Hematopoietic multipotent progenitor cell treated with erythropoietin and hydrocortisone succinate and interleukin-3 and kit ligand, for 17 days (in vitro differentiated cells): ENCODE measurements around the gene TPRA1.
"Not testable (repeated sequence)": the region's sequence is repeated elsewhere in the genome, so short reads cannot be mapped to it uniquely, and the experiment has no call there.

Experiments used
- DNase-seq: peaks from one replicate; pipeline ENCODE4 v3.0.0-alpha.2; 2015; ENCODE audit warnings: low spot score

Gene TPRA1

GRCh38 chr3:127536830-127537812 is 53.4 kb downstream of the TPRA1 start:
- DNase-seq, result no peak

- DNase-seq, result no peak
These were observed 54.4 kb downstream of the TPRA1 start for GRCh38 chr3:127535901-127536829.

GRCh38 chr3:127535106-127535785 is 55.3 kb downstream of the TPRA1 start:
- DNase-seq, result no peak

GRCh38 chr3:127534564-127534963 is 56.0 kb downstream of the TPRA1 start:
- DNase-seq, result no peak

GRCh38 chr3:127534161-127534451 is 56.4 kb downstream of the TPRA1 start:
- no peak for DNase-seq

GRCh38 chr3:127532561-127533203 is 57.9 kb downstream of the TPRA1 start:
- no peak for DNase-seq

GRCh38 chr3:127531821-127532220 is 58.7 kb downstream of the TPRA1 start:
- no peak for DNase-seq

GRCh38 chr3:127530863-127531262 is 59.7 kb downstream of the TPRA1 start:
- not testable (repeated sequence) for DNase-seq

- no peak for DNase-seq
These were observed 61.0 kb downstream of the TPRA1 start for GRCh38 chr3:127529346-127530188.

GRCh38 chr3:127525373-127525772 is 65.2 kb downstream of the TPRA1 start:
- DNase-seq, result no peak

GRCh38 chr3:127524296-127524896 is 66.1 kb downstream of the TPRA1 start:
- DNase-seq, result no peak
